B cell (primary cell): ENCODE results near the gene RTN4RL1. TPM values are rescaled to one million over a fixed set of nuclear protein-coding genes. Genes with fewer than 3 reads are reported as not detected.

Experiments used
- ATAC-seq: fragments of 200-7000 bp; cut with Tn5 transposase; one replicate; pipeline ENCODE4 v1.10.0; 2021; ENCODE audit warnings: low read depth, mild to moderate bottlenecking, moderate number of reproducible peaks, moderate library complexity
- CTCF ChIA-PET: fragments of 350-600 bp; sonication (Branson Sonifier 250); formaldehyde crosslinking; loops from one replicate; lab custom pipeline; 2021; ENCODE audit warnings: antibody characterized with exemption, inconsistent platforms; lab: Charles Lee
- POLR2A ChIA-PET: fragments of 350-600 bp; sonication (Branson Sonifier 250); formaldehyde crosslinking; loops from one replicate; lab custom pipeline; 2021; ENCODE audit warnings: antibody characterized with exemption; lab: Charles Lee
- DNase-seq: peaks from one replicate; pipeline ENCODE4 v3.0.0; 2013
- H2AFZ ChIP-seq: 2 replicates; pipeline ENCODE4 v1.6.1; 2012; ENCODE audit warnings: mild to moderate bottlenecking, low read depth, low read length; ENCODE audit not compliant: insufficient read depth, poor library complexity, severe bottlenecking
- H3K27ac ChIP-seq, 2 donors: 1 replicate in 1 of 2; 2 replicates in 1 of 2; pipeline ENCODE4 v1.5.1; 2012 to 2013; ENCODE audit warnings: low read length in 2 of 2, mild to moderate bottlenecking in 2 of 2, moderate library complexity in 1 of 2
- H3K27me3 ChIP-seq, 4 experiments: fragments of 200-600 bp in 1 of 4; sonication (generic) in 1 of 4; replicated peaks in 1 of 4; 1 replicate in 2 of 4; 2 replicates in 2 of 4; pipeline versions ENCODE4 v1.6.1 to v1.7.0; 2013 to 2016; ENCODE audit warnings: low read length in 3 of 4, mild to moderate bottlenecking in 2 of 4, mixed read lengths in 1 of 4, moderate library complexity in 1 of 4; ENCODE audit not compliant: insufficient read depth in 4 of 4, control insufficient read depth in 3 of 4; ENCODE audit errors: control extremely low read depth in 1 of 4
- H3K36me3 ChIP-seq, 2 experiments: replicated peaks in 1 of 2; 1 replicate in 1 of 2; 2 replicates in 1 of 2; pipeline versions ENCODE4 v1.6.1 to v1.7.1; 2013; ENCODE audit warnings: low read length in 1 of 2; ENCODE audit not compliant: insufficient read depth in 2 of 2, control insufficient read depth in 1 of 2; ENCODE audit errors: control extremely low read depth in 1 of 2, extremely low read depth in 1 of 2
- H3K4me1 ChIP-seq, 2 donors: fragments of 200-600 bp in 1 of 2; sonication (generic) in 1 of 2; 1 replicate in 1 of 2; 2 replicates in 1 of 2; pipeline versions ENCODE4 v1.5.1 to v1.6.1; 2013 to 2017; ENCODE audit warnings: low read length in 2 of 2; ENCODE audit not compliant: control insufficient read depth in 2 of 2, insufficient read depth in 2 of 2
- H3K4me2 ChIP-seq: replicated peaks from 2 replicates; pipeline ENCODE3; 2012; ENCODE audit warnings: mild to moderate bottlenecking, low read depth, low read length; ENCODE audit not compliant: poor library complexity, severe bottlenecking
- H3K4me3 ChIP-seq, 5 experiments: fragments of 200-600 bp in 1 of 5; sonication (generic) in 1 of 5; 1 replicate in 3 of 5; 2 replicates in 2 of 5; pipeline versions ENCODE4 v1.5.1 to v1.7.0; 2011 to 2016; ENCODE audit warnings: low read length in 4 of 5, mild to moderate bottlenecking in 4 of 5, low read depth in 2 of 5, control low read depth in 1 of 5, moderate library complexity in 1 of 5; ENCODE audit not compliant: insufficient read depth in 1 of 5; ENCODE audit errors: control extremely low read depth in 1 of 5, extremely low read depth in 1 of 5
- H3K79me2 ChIP-seq: fragments of 200-600 bp; sonication (generic); one replicate; pipeline ENCODE4 v1.6.0; 2016; ENCODE audit warnings: low read length; ENCODE audit not compliant: control insufficient read depth, insufficient read depth
- H3K9ac ChIP-seq: fragments of 200-600 bp; sonication (generic); 2 replicates; pipeline ENCODE4 v1.6.1; 2017; ENCODE audit warnings: mild to moderate bottlenecking, low read length, moderate library complexity
- H3K9me3 ChIP-seq, 3 donors: one replicate each; pipeline versions ENCODE4 v1.6.1 to v1.7.1; 2013; ENCODE audit warnings: low read length in 2 of 3; ENCODE audit not compliant: control insufficient read depth in 2 of 3, insufficient read depth in 1 of 3; ENCODE audit errors: control extremely low read depth in 1 of 3
- H4K20me1 ChIP-seq: 2 replicates; pipeline ENCODE4 v1.6.0; 2012; ENCODE audit warnings: mild to moderate bottlenecking, low read length; ENCODE audit not compliant: insufficient read depth, control insufficient read depth, poor library complexity, severe bottlenecking
- H3K27ac Mint-ChIP-seq: one replicate; pipeline ENCODE4 v1.8.0; 2021; ENCODE audit warnings: mixed read lengths
- H3K27me3 Mint-ChIP-seq: one replicate; pipeline ENCODE4 v1.8.0; 2021; ENCODE audit warnings: mixed read lengths
- H3K4me1 Mint-ChIP-seq: one replicate; pipeline ENCODE4 v1.8.0; 2021; ENCODE audit warnings: mixed read lengths
- H3K4me3 Mint-ChIP-seq: one replicate; pipeline ENCODE4 v1.8.0; 2021; ENCODE audit warnings: mixed read lengths
- H3K9me3 Mint-ChIP-seq: one replicate; pipeline ENCODE4 v1.8.0; 2022; ENCODE audit warnings: mixed read lengths; ENCODE audit not compliant: insufficient read depth
- CTCF ChIP-seq: fragments of 200-600 bp; IDR thresholded peaks from one replicate; pipeline ENCODE4 v1.8.0; 2022; ENCODE audit warnings: antibody characterized with exemption, mild to moderate bottlenecking
- EZH2 ChIP-seq: IDR thresholded peaks from 2 replicates; pipeline ENCODE4 v1.6.1; 2012; ENCODE audit warnings: borderline replicate concordance, low read depth, mild to moderate bottlenecking, moderate library complexity, low read length; ENCODE audit not compliant: insufficient read depth, poor library complexity, severe bottlenecking
- WGBS: methylation state at CpG from one replicate; pipeline ENCODE4 v1.1.5; 2013; ENCODE audit warnings: missing lambda C conversion rate; ENCODE audit not compliant: insufficient coverage; 5-methylcytosine and 5-hydroxymethylcytosine counted together
- intact Hi-C: fragments of 100-400 bp; cut with micrococcal nuclease; formaldehyde crosslinking; loops from one replicate; pipeline ENCODE4 v1.10.0; 2022
- polyA minus RNA-seq: library from RNA; depleted of rRNA, polyadenylated mRNA; stranded (reverse); fragments of >200 nt; gene quantifications from 2 replicates; pipeline ENCODE4 v1.2.3, GENCODE V29; 2012
- polyA plus RNA-seq: library from polyadenylated mRNA; depleted of rRNA; stranded (reverse); fragments of >200 nt; gene quantifications from 2 replicates; pipeline ENCODE4 v1.2.3, GENCODE V29; 2012
- total RNA-seq, 2 donors: library from RNA; stranded (reverse); fragments of 120-200 nt in 1 of 2; gene quantifications; 1 replicate in 1 of 2; 2 replicates in 1 of 2; pipeline versions ENCODE4 v1.2.3 to v1.2.4, GENCODE V29; 2013 to 2022

Gene RTN4RL1, protein sequence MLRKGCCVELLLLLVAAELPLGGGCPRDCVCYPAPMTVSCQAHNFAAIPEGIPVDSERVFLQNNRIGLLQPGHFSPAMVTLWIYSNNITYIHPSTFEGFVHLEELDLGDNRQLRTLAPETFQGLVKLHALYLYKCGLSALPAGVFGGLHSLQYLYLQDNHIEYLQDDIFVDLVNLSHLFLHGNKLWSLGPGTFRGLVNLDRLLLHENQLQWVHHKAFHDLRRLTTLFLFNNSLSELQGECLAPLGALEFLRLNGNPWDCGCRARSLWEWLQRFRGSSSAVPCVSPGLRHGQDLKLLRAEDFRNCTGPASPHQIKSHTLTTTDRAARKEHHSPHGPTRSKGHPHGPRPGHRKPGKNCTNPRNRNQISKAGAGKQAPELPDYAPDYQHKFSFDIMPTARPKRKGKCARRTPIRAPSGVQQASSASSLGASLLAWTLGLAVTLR
- 0.07 and 0.10 TPM in 2 replicates for total RNA-seq
- total RNA-seq (2013): 0.09 TPM
- polyA plus RNA-seq: 0.03 TPM in 1 of 2 replicates, not detected in the other
- 0.09 TPM in 1 of 2 replicates, not detected in the other for polyA minus RNA-seq

GRCh38 chr17:2025220-2025621, at the start of gene RTN4RL1:
Gene RTN4RL1 (minus strand): TSS chr17:2025334. CDS start chr17:2024865, 469 bp downstream.
- POLR2A ChIA-PET: interaction anchor here (0.6 to 0.7 kb wide), 2 partner anchors 13 to 700 kb away, joined by 3 to 4 read pairs; no protein-coding TSS in a partner anchor
- intact Hi-C loops: loop anchor here (2.0 kb wide), 1 partner anchor 16 kb away; no protein-coding TSS in a partner anchor
- Histone ChIP-seq H3K4me3 (peak within 1 kb of the TSS in 4 of 5 experiments; percentile 24 to 68 (median 54)), H3K36me3 (no peaks in the 10 kb centered on the region), H2AFZ (peak within 1 kb of the TSS; percentile 71), H3K4me1 (peaks cover 39 to 40% of the 10 kb centered on the region in 2 donors), H3K79me2 (no peaks in the 10 kb centered on the region), H4K20me1 (peaks cover 8% of the 10 kb centered on the region), H3K9me3 (peaks cover 0 to 17% (median 0%) of the 10 kb centered on the region in 3 donors), H3K27ac (no peak within 1 kb of the TSS), H3K4me2 (peak within 1 kb of the TSS; percentile 96), H3K27me3 (peaks cover 0 to 61% (median 23%) of the 10 kb centered on the region in 4 experiments), H3K9ac (peak within 1 kb of the TSS; percentile 67)
- DNase-seq: peak; percentile 78
- under 1% methylated on average over 42 of the region's 47 CpGs for WGBS
- peak; percentile 32 for ATAC-seq
- Mint-ChIP-seq H3K4me3 (peak within 1 kb of the TSS; percentile 85), H3K9me3 (no peaks in the 10 kb centered on the region), H3K4me1 (peaks cover 27% of the 10 kb centered on the region), H3K27me3 (peaks cover 36% of the 10 kb centered on the region), H3K27ac (no peak within 1 kb of the TSS)
- TF ChIP-seq EZH2 (peak; percentile 24), CTCF (no peak)
- CTCF ChIA-PET: interaction anchor here (0.6 to 1.7 kb wide), 5 partner anchors 29 to 342 kb away, joined by 3 to 6 read pairs (median 4); partner anchors contain the start of gene HIC1
